HG03378 (cell line): ENCODE data around the gene PRKCG.
"Not testable (repeated sequence)": the region's sequence is repeated elsewhere in the genome, so short reads cannot be mapped to it uniquely, and the experiment has no call there.

Experiments used
- ATAC-seq: cut with Tn5 transposase; IDR thresholded peaks from one replicate; pipeline ENCODE4 v1.9.1; 2021; ENCODE audit warnings: mild to moderate bottlenecking, moderate library complexity; ENCODE audit not compliant: unreplicated experiment

Gene PRKCG

GRCh38 chr19:53936029-53936428, 54.0 kb downstream of the PRKCG start:
- no peak for ATAC-seq

DNA sequence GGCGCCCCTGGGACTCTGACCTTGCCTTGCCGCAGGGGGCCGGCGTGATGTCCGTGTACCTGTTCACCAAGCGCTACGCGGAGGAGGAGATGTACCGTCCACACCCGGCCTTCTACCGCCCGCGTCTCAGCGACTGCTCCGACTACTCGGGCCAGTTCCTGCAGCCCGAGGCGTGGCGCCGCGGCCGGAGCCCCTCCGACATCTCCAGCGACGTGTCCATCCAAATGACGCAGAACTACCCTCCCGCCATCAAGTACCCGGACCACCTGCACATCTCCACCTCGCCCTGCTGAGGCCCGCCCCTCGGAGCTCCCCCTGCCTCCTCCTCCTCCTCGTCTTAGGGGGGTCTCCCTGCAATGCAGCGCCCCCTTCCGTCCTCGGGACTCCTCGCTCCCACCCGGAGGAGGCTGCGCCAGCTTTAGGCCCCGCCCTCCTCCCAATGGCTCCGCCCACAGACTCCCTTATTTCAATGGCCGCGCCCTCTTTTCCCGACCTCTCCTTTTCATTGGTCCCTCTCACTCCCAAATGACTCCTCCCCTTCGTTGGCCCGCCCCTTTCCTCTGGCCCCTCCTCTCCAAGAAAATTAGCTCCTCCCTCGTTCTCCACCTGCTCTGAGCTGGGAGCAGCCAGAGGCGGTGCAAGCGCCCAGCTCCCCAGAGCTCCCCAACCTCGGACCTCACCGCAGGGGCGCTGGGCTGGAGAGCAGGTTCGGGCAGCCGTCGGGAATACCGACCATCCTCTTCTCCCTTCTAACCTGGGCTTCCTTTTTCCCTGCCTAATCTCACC, 60.2 kb downstream of the PRKCG start:
- no peak for ATAC-seq

DNA sequence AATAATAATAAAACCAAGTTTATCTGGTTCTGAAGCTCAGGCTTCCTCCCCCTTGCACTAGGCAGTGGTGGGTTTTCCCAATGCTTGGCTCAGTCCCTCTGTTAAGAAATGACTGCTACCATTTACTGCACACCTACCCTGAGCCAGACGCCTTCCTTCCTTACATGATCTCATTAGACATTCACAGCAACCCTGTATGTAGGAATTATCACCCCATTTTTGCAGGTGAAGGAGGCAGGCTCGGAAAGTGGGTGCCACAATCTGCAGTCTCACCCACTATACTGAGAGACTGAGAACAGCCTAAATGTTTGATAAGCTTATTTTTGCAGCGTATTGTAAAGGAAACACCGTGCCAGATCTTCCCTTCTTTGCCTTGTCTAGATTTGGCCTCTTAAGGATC, 62.4 kb downstream of the PRKCG start:
- no peak for ATAC-seq

DNA sequence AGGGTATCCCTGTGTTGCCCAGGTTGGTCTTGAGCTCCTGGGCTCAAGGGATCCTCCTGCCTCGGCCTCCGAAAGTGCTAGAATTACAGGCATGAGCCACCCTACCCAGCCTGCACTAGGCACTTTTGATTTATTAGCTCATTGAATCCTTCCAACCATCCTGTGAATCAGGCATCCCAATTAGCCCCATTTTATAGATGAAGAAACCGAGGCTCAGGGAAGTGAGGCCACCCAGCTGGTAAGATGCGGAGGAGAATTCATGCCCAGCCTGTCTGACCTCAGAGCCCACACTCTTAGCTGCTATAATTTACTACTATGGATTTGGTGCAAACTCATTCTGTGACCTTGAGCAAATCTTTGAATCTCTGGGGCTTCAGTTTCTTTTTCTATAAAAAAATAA, 62.9 kb downstream of the PRKCG start:
- no peak for ATAC-seq

DNA sequence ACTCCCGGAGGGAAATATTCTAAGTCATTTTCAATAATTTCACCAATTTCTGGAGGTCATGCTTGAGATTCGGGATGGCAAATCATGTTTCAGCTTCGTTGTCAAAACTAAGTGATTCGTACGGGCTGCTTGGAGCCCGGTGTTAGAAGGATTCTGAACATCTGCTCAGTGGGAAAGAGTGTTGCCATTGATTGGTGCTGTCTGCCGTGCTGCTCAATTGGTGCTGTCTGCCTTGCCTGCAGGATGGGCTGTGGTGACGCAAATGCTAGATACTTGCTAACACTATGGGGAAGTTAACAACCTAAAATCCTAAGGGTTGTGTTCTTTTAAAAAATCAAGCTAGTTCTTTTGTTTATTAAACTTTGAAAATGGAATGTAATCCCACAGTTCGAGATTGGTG, 63.4 kb downstream of the PRKCG start:
- ATAC-seq = no peak

GRCh38 chr19:53945998-53946397, 64.0 kb downstream of the PRKCG start:
- ATAC-seq = no peak

GRCh38 chr19:53947624-53948023, 65.6 kb downstream of the PRKCG start:
- ATAC-seq = no peak

GRCh38 chr19:53948611-53949010, 66.6 kb downstream of the PRKCG start:
- not testable (repeated sequence) for ATAC-seq

DNA sequence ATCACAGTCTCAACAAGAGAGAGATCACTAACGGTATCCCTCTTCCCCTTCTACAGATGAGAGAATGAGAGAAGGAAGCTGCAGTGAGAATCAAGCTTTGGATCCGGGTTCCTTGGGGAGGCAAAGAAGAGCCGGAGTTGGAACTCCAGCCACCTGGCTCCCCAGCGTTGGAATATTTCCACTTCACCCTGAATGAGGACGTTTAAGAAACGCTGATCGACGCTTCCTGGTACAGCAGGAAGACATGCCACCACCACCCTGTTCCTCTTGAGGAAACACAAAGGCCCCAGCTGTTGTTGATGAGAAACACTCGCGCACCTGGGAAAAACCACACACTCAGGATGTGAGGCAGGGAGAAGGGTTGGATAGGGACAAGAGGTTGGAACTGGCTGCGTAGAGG, 69.4 kb downstream of the PRKCG start:
- ATAC-seq = no peak

DNA sequence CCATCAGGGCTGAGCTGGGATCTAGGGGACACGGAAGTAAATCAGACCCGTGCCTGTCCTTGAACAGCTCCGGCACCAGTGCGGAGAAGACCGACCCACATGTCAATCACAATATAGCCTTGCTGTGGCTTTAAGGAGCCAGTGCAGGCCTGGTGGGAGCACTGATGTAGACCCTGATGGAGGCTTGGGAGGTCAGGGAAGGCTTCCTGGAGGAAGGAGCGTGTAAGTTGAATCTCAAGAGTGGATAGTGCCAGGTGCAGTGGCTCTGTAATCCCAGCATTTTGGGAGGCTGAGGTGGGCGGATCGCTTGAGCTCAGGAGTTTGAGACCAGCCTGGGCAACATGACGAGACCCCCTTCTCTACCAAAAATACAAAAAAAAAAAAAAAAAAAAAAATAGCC, 70.0 kb downstream of the PRKCG start:
- ATAC-seq = no peak

- no peak for ATAC-seq
Observed at GRCh38 chr19:53953383-53953782, 71.4 kb downstream of the PRKCG start.
